Mesenchymal stem cell (in vitro differentiated cells and primary cell): ENCODE results near the gene SDHA.
"Not testable (repeated sequence)": the region's sequence is repeated elsewhere in the genome, so short reads cannot be mapped to it uniquely, and the experiment has no call there.

Experiments used
- DNase-seq: peaks from one replicate; pipeline ENCODE4 v3.0.0-alpha.2; 2013
- H2AFZ ChIP-seq: one replicate; pipeline ENCODE4 v1.6.1; 2013; ENCODE audit warnings: low read depth, mild to moderate bottlenecking, control low read depth, inconsistent platforms, low read length, moderate library complexity
- H2AK5ac ChIP-seq: 2 replicates; pipeline ENCODE4 v1.6.1; 2013; ENCODE audit warnings: low read length, moderate library complexity, mild to moderate bottlenecking, inconsistent platforms; ENCODE audit not compliant: severe bottlenecking
- H2BK120ac ChIP-seq: one replicate; pipeline ENCODE4 v1.6.1; 2013; ENCODE audit warnings: low read depth, mild to moderate bottlenecking, inconsistent platforms, low read length, moderate library complexity
- H2BK12ac ChIP-seq, 2 experiments: one replicate each; pipeline ENCODE4 v1.6.1; 2013; ENCODE audit warnings: inconsistent platforms in 2 of 2, low read length in 2 of 2, mild to moderate bottlenecking in 2 of 2, moderate library complexity in 2 of 2, control low read depth in 1 of 2
- H2BK15ac ChIP-seq: one replicate; pipeline ENCODE4 v1.6.1; 2013; ENCODE audit warnings: mild to moderate bottlenecking, low read depth, inconsistent platforms; ENCODE audit not compliant: poor library complexity, severe bottlenecking
- H2BK5ac ChIP-seq: 2 replicates; pipeline ENCODE4 v1.6.1; 2013; ENCODE audit warnings: low read depth, mild to moderate bottlenecking, low read length, control low read depth, inconsistent platforms; ENCODE audit not compliant: poor library complexity, severe bottlenecking
- H3K14ac ChIP-seq, 2 experiments: one replicate each; pipeline ENCODE4 v1.6.1; 2013; ENCODE audit warnings: inconsistent platforms in 2 of 2, low read length in 2 of 2, control low read depth in 1 of 2, mild to moderate bottlenecking in 1 of 2, moderate library complexity in 1 of 2
- H3K18ac ChIP-seq, 2 experiments: one replicate each; pipeline ENCODE4 v1.6.1; 2013; ENCODE audit warnings: inconsistent platforms in 2 of 2, low read length in 2 of 2, control low read depth in 1 of 2, low read depth in 1 of 2, mild to moderate bottlenecking in 1 of 2
- H3K23ac ChIP-seq, 2 experiments: one replicate each; pipeline ENCODE4 v1.6.1; 2013; ENCODE audit warnings: inconsistent platforms in 2 of 2, low read length in 2 of 2, mild to moderate bottlenecking in 2 of 2, moderate library complexity in 2 of 2, control low read depth in 1 of 2
- H3K27ac ChIP-seq: 2 replicates; pipeline ENCODE4 v1.5.1; 2013; ENCODE audit warnings: mild to moderate bottlenecking, moderate library complexity, low read length, control low read depth, inconsistent platforms; ENCODE audit not compliant: poor library complexity, severe bottlenecking
- H3K27me3 ChIP-seq, 2 experiments: 2 replicates each; pipeline versions ENCODE4 v1.6.1 to v1.7.0; 2013; ENCODE audit warnings: low read length in 2 of 2, mild to moderate bottlenecking in 2 of 2, moderate library complexity in 2 of 2, control low read depth in 1 of 2, inconsistent platforms in 1 of 2; ENCODE audit not compliant: control insufficient read depth in 1 of 2, insufficient read depth in 1 of 2
- H3K36me3 ChIP-seq, 2 experiments: 2 replicates each; pipeline versions ENCODE4 v1.6.1 to v1.7.0; 2013; ENCODE audit warnings: low read length in 2 of 2, control low read depth in 1 of 2, inconsistent platforms in 1 of 2, low read depth in 1 of 2, mild to moderate bottlenecking in 1 of 2; ENCODE audit not compliant: insufficient read depth in 2 of 2, control insufficient read depth in 1 of 2
- H3K4ac ChIP-seq, 2 experiments: one replicate each; pipeline ENCODE4 v1.6.1; 2013; ENCODE audit warnings: inconsistent platforms in 2 of 2, low read length in 2 of 2, mild to moderate bottlenecking in 2 of 2, moderate library complexity in 2 of 2, control low read depth in 1 of 2, low read depth in 1 of 2
- H3K4me1 ChIP-seq: 2 replicates; pipeline ENCODE4 v1.6.1; 2013; ENCODE audit warnings: low read depth, low read length, control low read depth; ENCODE audit not compliant: control insufficient read depth, insufficient read depth
- H3K4me2 ChIP-seq: 2 replicates; pipeline ENCODE4 v1.6.1; 2013; ENCODE audit warnings: low read length, mild to moderate bottlenecking, inconsistent platforms; ENCODE audit not compliant: poor library complexity, severe bottlenecking
- H3K4me3 ChIP-seq, 2 experiments: 2 replicates each; pipeline versions ENCODE4 v1.5.1 to v1.7.0; 2013; ENCODE audit warnings: low read length in 2 of 2, mild to moderate bottlenecking in 2 of 2, control low read depth in 1 of 2, low read depth in 1 of 2; ENCODE audit not compliant: insufficient read depth in 1 of 2
- H3K79me1 ChIP-seq: replicated peaks from 2 replicates; pipeline ENCODE4 v1.6.1; 2013; ENCODE audit warnings: mild to moderate bottlenecking, control low read depth, low read length, inconsistent platforms; ENCODE audit not compliant: poor library complexity, severe bottlenecking
- H3K9ac ChIP-seq: 2 replicates; pipeline ENCODE4 v1.7.0; 2013; ENCODE audit warnings: mild to moderate bottlenecking, low read length, moderate library complexity
- H3K9me3 ChIP-seq: 2 replicates; pipeline ENCODE4 v1.7.0; 2013; ENCODE audit warnings: mild to moderate bottlenecking, low read length; ENCODE audit not compliant: control insufficient read depth
- H4K8ac ChIP-seq: one replicate; pipeline ENCODE4 v1.6.1; 2013; ENCODE audit warnings: inconsistent platforms, mild to moderate bottlenecking, low read length, moderate library complexity
- H4K91ac ChIP-seq: one replicate; pipeline ENCODE4 v1.6.1; 2013; ENCODE audit warnings: mild to moderate bottlenecking, low read length, inconsistent platforms
- WGBS: methylation state at CpG from one replicate; pipeline ENCODE4 v1.1.7; 2013; ENCODE audit warnings: mixed read lengths; 5-methylcytosine and 5-hydroxymethylcytosine counted together

Gene SDHA

GRCh38 chr5:266311-267026, 48.3 kb downstream of the SDHA start:
- not testable (repeated sequence) for H3K9ac ChIP-seq, H3K9me3 ChIP-seq, H2BK120ac ChIP-seq, H3K27ac ChIP-seq, H2BK15ac ChIP-seq, H2AFZ ChIP-seq, H3K18ac ChIP-seq, H4K91ac ChIP-seq, H3K4me2 ChIP-seq, H3K4me3 ChIP-seq, H2BK5ac ChIP-seq, H2AK5ac ChIP-seq, H3K27me3 ChIP-seq, H3K23ac ChIP-seq, H3K79me1 ChIP-seq, H3K4ac ChIP-seq
- H3K14ac ChIP-seq, result peak overlapping the region in 1 of 2 experiments; percentile 48
- H3K4me1 ChIP-seq, result peaks cover 19% of the 10 kb centered on the region
- H3K36me3 ChIP-seq, result peaks cover 3 to 36% of the 10 kb centered on the region in 2 experiments
- H4K8ac ChIP-seq, result peak overlapping the region; percentile 3
- H2BK12ac ChIP-seq, result peak overlapping the region; percentile 31 to 68
- peak; percentile 80 for DNase-seq
- 91% methylated on average over 19 of the region's 19 CpGs for WGBS

GRCh38 chr5:267716-268115, 49.6 kb downstream of the SDHA start:
- Histone ChIP-seq H3K4me3 (no peak overlapping the region), H3K4ac (no peak overlapping the region), H4K8ac (no peak overlapping the region), H2BK120ac (no peak overlapping the region), H3K4me1 (peaks cover 19% of the 10 kb centered on the region), H2BK15ac (no peak overlapping the region), H2AFZ (no peak overlapping the region), H2BK12ac (no peak overlapping the region), H3K23ac (no peak overlapping the region), H3K27me3 (no peaks in the 10 kb centered on the region), H3K27ac (no peak overlapping the region), H2AK5ac (no peak overlapping the region), H4K91ac (no peak overlapping the region), H3K9ac (no peak overlapping the region), H2BK5ac (no peak overlapping the region), H3K18ac (no peak overlapping the region), H3K4me2 (no peak overlapping the region), H3K14ac (no peak overlapping the region), H3K9me3 (no peaks in the 10 kb centered on the region), H3K79me1 (peaks cover 5% of the 10 kb centered on the region), H3K36me3 (peaks cover 3 to 30% of the 10 kb centered on the region in 2 experiments)
- no CpG with 5 or more reads among the region's 1 CpG for WGBS
- no peak for DNase-seq

DNA sequence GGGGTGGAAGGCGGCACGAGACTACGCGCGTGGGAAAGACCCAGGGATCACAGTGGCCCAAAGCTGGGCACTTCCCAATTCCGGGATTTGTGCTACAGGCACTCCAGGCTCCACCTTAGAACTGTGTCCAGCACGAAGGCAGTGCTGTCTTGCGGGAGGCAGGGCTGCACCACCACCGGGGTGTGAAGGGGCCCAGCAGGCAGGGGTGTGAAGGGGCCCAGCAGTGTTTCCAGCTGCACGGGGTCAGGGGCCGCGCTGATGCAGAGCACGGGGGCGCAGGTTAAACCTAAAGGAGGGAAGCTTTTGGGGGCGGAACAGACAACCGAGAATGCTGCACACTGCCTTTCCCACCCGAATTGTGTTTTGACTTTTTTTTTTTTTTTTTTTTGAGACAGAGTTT, 52.2 kb downstream of the SDHA start:
- Histone ChIP-seq H3K4me1 (peaks cover 11% of the 10 kb centered on the region), H3K27ac (no peak overlapping the region), H2BK15ac (no peak overlapping the region), H4K8ac (peak overlapping the region; percentile 89), H2AK5ac (no peak overlapping the region), H3K4me3 (peak overlapping the region in 1 of 2 experiments; percentile 82), H3K4ac (no peak overlapping the region), H3K36me3 (peaks cover 6 to 28% of the 10 kb centered on the region in 2 experiments), H3K27me3 (no peaks in the 10 kb centered on the region), H3K4me2 (no peak overlapping the region), H2BK5ac (no peak overlapping the region), H2BK12ac (no peak overlapping the region), H3K9ac (peak overlapping the region; percentile 90), H4K91ac (peak overlapping the region; percentile 75), H3K23ac (no peak overlapping the region), H3K14ac (no peak overlapping the region), H3K18ac (no peak overlapping the region), H3K9me3 (no peaks in the 10 kb centered on the region), H2BK120ac (peak overlapping the region; percentile 19), H3K79me1 (peaks cover 4% of the 10 kb centered on the region), H2AFZ (no peak overlapping the region)
- no peak for DNase-seq
- WGBS, result 88% methylated on average over 17 of the region's 17 CpGs

DNA sequence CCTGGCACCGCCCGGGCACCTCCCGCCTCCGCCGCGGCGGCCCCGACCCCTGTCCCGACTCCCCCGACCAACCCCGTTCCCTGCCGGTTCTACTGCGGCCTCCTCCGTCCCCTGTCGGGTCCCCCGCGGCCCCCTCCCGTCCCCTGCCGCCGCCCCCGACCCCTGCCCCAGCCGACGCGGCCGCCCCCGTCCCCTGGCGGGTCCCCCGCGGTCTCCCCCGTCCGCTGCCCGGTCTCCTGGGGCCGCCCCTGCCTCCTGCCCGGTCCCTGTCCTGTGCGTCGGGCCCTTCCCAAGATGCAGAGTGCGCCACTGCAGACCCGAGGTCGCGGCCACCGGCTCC, 53.7 kb downstream of the SDHA start:
- no CpG with 5 or more reads among the region's 41 CpGs for WGBS

More for the DNA sequence above, 53.7 kb downstream of the SDHA start:
- not testable (repeated sequence) for H3K27ac ChIP-seq, H3K27me3 ChIP-seq, H2AFZ ChIP-seq, H2AK5ac ChIP-seq, H3K4me1 ChIP-seq, H3K9me3 ChIP-seq, H2BK12ac ChIP-seq, H3K79me1 ChIP-seq, DNase-seq
- Histone ChIP-seq H2BK5ac (peak overlapping the region; percentile 79), H2BK120ac (peak overlapping the region; percentile 89), H3K9ac (peak overlapping the region; percentile 90), H4K8ac (peak overlapping the region; percentile 72), H2BK15ac (peak overlapping the region; percentile 83), H3K18ac (peak overlapping the region; percentile 85 to 94), H3K36me3 (peaks cover 6 to 36% of the 10 kb centered on the region in 2 experiments), H3K14ac (peak overlapping the region; percentile 36 to 93), H4K91ac (peak overlapping the region; percentile 94), H3K4me2 (peak overlapping the region; percentile 68), H3K4me3 (peak overlapping the region; percentile 82 to 99), H3K23ac (peak overlapping the region in 1 of 2 experiments; percentile 94), H3K4ac (peak overlapping the region; percentile 93 to 97)
